Measurements from ENCODE around the gene RUBCNL.

GRCh38 chr13:46369506-46370277 lies 17.4 kb downstream of the RUBCNL start:
- TF ChIP-seq CTCF (IDR thresholded peaks at IDR 0.05; ENCODE audit: poor library complexity) (no peak), EZH2 (IDR thresholded peaks at IDR 0.05; ENCODE audit: borderline replicate concordance) (no peak)
